GM12878 (cell line): Measurements from ENCODE around the gene AEN. TPM values are rescaled to one million over a fixed set of nuclear protein-coding genes. Genes with fewer than 3 reads are reported as not detected.
A peak's percentile ranks its signal among the peaks of the same experiment; 100 is the strongest.

Experiments used
- ATAC-seq: fragments of 200-7000 bp; cut with Tn5 transposase; 3 replicates; pipeline ENCODE4 v1.9.1; 2020; ENCODE audit warnings: mild to moderate bottlenecking, moderate library complexity
- Bru-seq: library from RNA; stranded (reverse); fragments of 400-500 nt; gene quantifications from one replicate; lab custom pipeline; 2021; lab: Mats Ljungman, UMichigan
- BruChase-seq, 2 experiments: library from RNA; stranded (reverse); fragments of 400-500 nt; gene quantifications; one replicate each; lab custom pipeline; 2021; lab: Mats Ljungman, UMichigan
- BruUV-seq: library from RNA; stranded (reverse); fragments of 400-500 nt; replicated peaks from 2 replicates; lab custom pipeline; 2021; lab: Mats Ljungman, UMichigan
- CTCF ChIA-PET: fragments of 300-600 bp; sonication (Branson Sonifier 250); formaldehyde crosslinking; extraction: SDS; loops from one replicate; lab custom pipeline; 2021; ENCODE audit warnings: inconsistent platforms; lab: Yijun Ruan, JAX
- POLR2A ChIA-PET: fragments of 350-600 bp; formaldehyde crosslinking; extraction: SDS; loops from one replicate; lab custom pipeline; 2021; ENCODE audit warnings: inconsistent platforms; lab: Charles Lee
- RAD21 ChIA-PET: fragments of 300-600 bp; sonication (Branson Sonifier 250); formaldehyde crosslinking; loops from one replicate; lab custom pipeline; 2023; ENCODE audit warnings: antibody characterized with exemption; ENCODE audit not compliant: unreplicated experiment; lab: Charles Lee
- SMC1A ChIA-PET: fragments of 300-600 bp; sonication (Branson Sonifier 250); formaldehyde crosslinking; loops from one replicate; lab custom pipeline; 2023; ENCODE audit not compliant: unreplicated experiment, uncharacterized antibody; lab: Charles Lee
- DNase-seq: peaks from one replicate; pipeline ENCODE4 v3.0.0-alpha.2; 2011; ENCODE audit warnings: low read depth, low spot score
- FAIRE-seq: peaks from 3 replicates; lab custom pipeline; 2011; peaks lifted over from hg19 to GRCh38; lab: Jason Lieb, UNC
- H2AFZ ChIP-seq: 2 replicates; pipeline ENCODE4 v1.6.0; 2011; ENCODE audit warnings: low read depth, low read length, control low read depth; ENCODE audit not compliant: control insufficient read depth
- H3K27ac ChIP-seq: 2 replicates; pipeline ENCODE4 v1.5.1; 2011; ENCODE audit warnings: control low read depth; ENCODE audit not compliant: control insufficient read depth, insufficient read depth
- H3K27me3 ChIP-seq, 2 experiments: replicated peaks in 1 of 2; 2 replicates each; pipeline versions ENCODE4 v1.6.0 to v1.6.1; 2011; ENCODE audit warnings: low read length in 1 of 2; ENCODE audit not compliant: control insufficient read depth in 2 of 2, insufficient read depth in 2 of 2
- H3K36me3 ChIP-seq, 2 experiments: 2 replicates each; pipeline ENCODE4 v1.5.1; 2011; ENCODE audit warnings: low read length in 1 of 2; ENCODE audit not compliant: control insufficient read depth in 2 of 2, insufficient read depth in 2 of 2
- H3K4me1 ChIP-seq: 2 replicates; pipeline ENCODE4 v1.6.1; 2011; ENCODE audit warnings: mild to moderate bottlenecking, low read length, moderate library complexity, mixed read lengths; ENCODE audit not compliant: control insufficient read depth, insufficient read depth
- H3K4me2 ChIP-seq: 2 replicates; pipeline ENCODE4 v1.6.0; 2011; ENCODE audit warnings: control low read depth; ENCODE audit not compliant: control insufficient read depth, insufficient read depth
- H3K4me3 ChIP-seq: fragments of 200-600 bp; sonication (generic); 2 replicates; pipeline ENCODE4 v1.5.1; 2016
- H3K79me2 ChIP-seq: 2 replicates; pipeline ENCODE4 v1.6.0; 2011; ENCODE audit warnings: low read length; ENCODE audit not compliant: control insufficient read depth, insufficient read depth
- H3K9ac ChIP-seq: 2 replicates; pipeline ENCODE4 v1.8.0; 2011; ENCODE audit warnings: low read length, control low read depth, mixed read lengths; ENCODE audit not compliant: control insufficient read depth, insufficient read depth
- H3K9me3 ChIP-seq: replicated peaks from 3 replicates; pipeline ENCODE4 v1.5.1; 2011; ENCODE audit warnings: mild to moderate bottlenecking, low read length; ENCODE audit not compliant: control insufficient read depth, insufficient read depth
- H4K20me1 ChIP-seq: 2 replicates; pipeline ENCODE4 v1.6.0; 2011; ENCODE audit not compliant: control insufficient read depth, insufficient read depth
- BACH1 ChIP-seq: fragments of 450-650 bp; IDR thresholded peaks from 2 replicates; pipeline ENCODE4 v1.6.1; 2017; ENCODE audit warnings: mild to moderate bottlenecking, borderline replicate concordance
- CHD2 ChIP-seq: IDR thresholded peaks from 2 replicates; pipeline ENCODE4 v1.6.1; 2011; ENCODE audit warnings: low read depth, low read length, improper control_type of control experiment, borderline replicate concordance
- E4F1 ChIP-seq: fragments of 450-650 bp; IDR thresholded peaks from 2 replicates; pipeline ENCODE4 v1.6.1; 2018; ENCODE audit warnings: borderline replicate concordance, mild to moderate bottlenecking; ENCODE audit not compliant: partially characterized antibody
- EZH2 ChIP-seq: IDR thresholded peaks from 2 replicates; pipeline ENCODE4 v1.6.1; 2012; ENCODE audit warnings: low read depth, mild to moderate bottlenecking, control low read depth, inconsistent platforms, low read length, borderline replicate concordance; ENCODE audit not compliant: control insufficient read depth
- FOS ChIP-seq: IDR thresholded peaks from 3 replicates; pipeline ENCODE4 v1.6.1; 2011; ENCODE audit warnings: borderline replicate concordance; ENCODE audit not compliant: insufficient read length; ENCODE audit errors: extremely low read depth
- IKZF1 ChIP-seq: fragments of 450-650 bp; conservative IDR thresholded peaks from 2 replicates; pipeline ENCODE4 v1.6.1; 2017; ENCODE audit warnings: antibody characterized with exemption, mild to moderate bottlenecking
- MAX ChIP-seq: IDR thresholded peaks from 2 replicates; pipeline ENCODE4 v1.6.1; 2012; ENCODE audit warnings: low read depth, low read length, improper control_type of control experiment
- MTA2 ChIP-seq: fragments of 450-650 bp; IDR thresholded peaks from 2 replicates; pipeline ENCODE4 v1.6.1; 2016; ENCODE audit warnings: low read depth, mild to moderate bottlenecking, moderate library complexity
- PAX5 ChIP-seq: IDR thresholded peaks from 2 replicates; pipeline ENCODE4 v1.6.1; 2011; ENCODE audit warnings: low read depth, low read length, borderline replicate concordance
- PML ChIP-seq: IDR thresholded peaks from 2 replicates; pipeline ENCODE4 v1.6.1; 2012; ENCODE audit warnings: low read length, inconsistent platforms
- RAD51 ChIP-seq: fragments of 450-650 bp; IDR thresholded peaks from 2 replicates; pipeline ENCODE4 v1.6.1; 2016; ENCODE audit warnings: moderate library complexity, mild to moderate bottlenecking, inconsistent platforms
- RCOR1 ChIP-seq: conservative IDR thresholded peaks from 2 replicates; pipeline ENCODE4 v1.6.1; 2012; ENCODE audit warnings: low read depth, low read length, improper control_type of control experiment
- SMAD5 ChIP-seq: IDR thresholded peaks from 2 replicates; pipeline ENCODE4 v1.6.1; 2016; ENCODE audit warnings: antibody characterized with exemption, low read depth
- SMARCA5 ChIP-seq: fragments of 450-650 bp; IDR thresholded peaks from 2 replicates; pipeline ENCODE4 v1.6.1; 2017; ENCODE audit warnings: mild to moderate bottlenecking
- TBL1XR1 ChIP-seq: IDR thresholded peaks from 2 replicates; pipeline ENCODE4 v1.6.1; 2012; ENCODE audit warnings: low read depth, low read length, improper control_type of control experiment
- ZZZ3 ChIP-seq: IDR thresholded peaks from 2 replicates; pipeline ENCODE4 v1.6.1; 2011; ENCODE audit warnings: low read depth; ENCODE audit not compliant: control insufficient read depth, insufficient read length
- WGBS: methylation state at CpG from one replicate; pipeline ENCODE4 v1.1.6; 2016; ENCODE audit warnings: low lambda C conversion rate; ENCODE audit not compliant: insufficient replicate concordance, insufficient coverage; ENCODE audit errors: missing lambda C conversion rate; 5-methylcytosine and 5-hydroxymethylcytosine counted together
- in situ Hi-C: fragments of 300-500 bp; cut with MboI; formaldehyde crosslinking; loops from 9 replicates; pipeline ENCODE4 v1.14.3; 2018; ENCODE audit warnings: mixed read lengths
- intact Hi-C: fragments of 100-400 bp; cut with micrococcal nuclease; formaldehyde crosslinking; loops from one replicate; pipeline ENCODE4 v1.14.2; 2022; ENCODE audit not compliant: unreplicated experiment
- long read RNA-seq, 2 experiments: library from polyadenylated mRNA; unstranded; transcript quantifications; one replicate each; pipeline ENCODE4 v2.0.0, GENCODE V29; 2019 to 2020
- polyA minus RNA-seq, 3 experiments: library from RNA; depleted of rRNA, polyadenylated mRNA; stranded (reverse); fragments of >200 nt; gene quantifications; 2 replicates each; pipeline ENCODE4 v1.2.3, GENCODE V29; 2011
- polyA plus RNA-seq, 11 experiments: library from polyadenylated mRNA; depleted of rRNA in 4 of 11; unstranded in 6 of 11; stranded (reverse) in 5 of 11; fragments of >200 nt; fragmentation: Nextera tagmentation in 4 of 11; fragmentation: Illumina TruSeq in 1 of 11; extraction: Ambion mirVana in 4 of 11; extraction: Trizol in 1 of 11; gene quantifications; 1 replicate in 1 of 11; 2 replicates in 10 of 11; pipeline versions ENCODE4 v1.2.1 to v1.2.3, GENCODE V29; 2011 to 2016; ENCODE audit warnings: inconsistent platforms in 2 of 11, missing spikeins in 2 of 11, low read depth in 1 of 11
- total RNA-seq, 4 experiments: library from RNA; depleted of rRNA in 3 of 4; stranded (reverse); fragments of >200 nt in 3 of 4; fragmentation: Illumina TruSeq in 1 of 4; extraction: Trizol in 1 of 4; gene quantifications; 2 replicates each; pipeline versions ENCODE4 v1.2.1 to v1.2.3, GENCODE V29; 2013 to 2021

The AEN gene
- total RNA-seq (2013; cell fraction: nucleolus; rRNA removed): 74.1 and 86.4 TPM in 2 replicates
- 76.0 and 81.2 TPM in 2 replicates for total RNA-seq (2014; rRNA removed)
- 39.9 and 44.5 TPM in 2 replicates for total RNA-seq (2014; rRNA removed; fragmentation: Illumina TruSeq; extraction: Trizol)
- 67.2 and 74.4 TPM in 2 replicates for total RNA-seq (2021)
- polyA plus RNA-seq (2011; ENCODE audit: low read depth): 14.7 TPM
- 32.5 and 44.7 TPM in 2 replicates for polyA plus RNA-seq (2011; rRNA removed)
- polyA plus RNA-seq (2011; cell fraction: cytosol; rRNA removed): 46.2 and 62.0 TPM in 2 replicates
- polyA plus RNA-seq (2011; cell fraction: nucleus; rRNA removed): 106 and 115 TPM in 2 replicates
- polyA plus RNA-seq (2012): 23.8 and 31.0 TPM in 2 replicates
- polyA plus RNA-seq (2014; fragmentation: Illumina TruSeq; extraction: Trizol): 25.8 and 33.5 TPM in 2 replicates
- 10 to 100 TPM; 11.7 to 12.0 TPM for polyA plus RNA-seq (2014; fragmentation: Nextera tagmentation; extraction: Ambion mirVana)
- polyA plus RNA-seq (2014; rRNA removed): 62.8 and 66.1 TPM in 2 replicates
- polyA plus RNA-seq (2016; fragmentation: Nextera tagmentation; extraction: Ambion mirVana): 10 to 100 TPM; 78.0 to 78.8 TPM
- 57.4 and 84.3 TPM in 2 replicates for polyA minus RNA-seq (2011; rRNA and poly(A)+ RNA removed)
- 23.4 and 24.8 TPM in 2 replicates for polyA minus RNA-seq (2011; cell fraction: cytosol; rRNA and poly(A)+ RNA removed)
- 70.1 and 137 TPM in 2 replicates for polyA minus RNA-seq (2011; cell fraction: nucleus; rRNA and poly(A)+ RNA removed)
- Bru-seq, nascent RNA: percentile 97 among the genes with signal in this experiment
- percentile 80 among the genes with signal in this experiment for BruChase-seq, experiment 1, labeled RNA remaining after a 6-hour chase
- BruChase-seq, experiment 2, labeled RNA remaining after a 2-hour chase: percentile 94 among the genes with signal in this experiment
- long read RNA-seq, experiment 1, transcript AEN-201 (4 exons, 3,117 nt): major isoform, 20 of 43 reads
- long read RNA-seq, experiment 1, partial matches to known transcripts: 18 of 43 reads
- long read RNA-seq, experiment 1, other reads (novel, unspliced or antisense): 5 of 43 reads
- long read RNA-seq, experiment 2, full-length matches to known transcripts: 7 of 22 reads
- long read RNA-seq, experiment 2, partial matches to known transcripts: 13 of 22 reads
- long read RNA-seq, experiment 2, other reads (novel, unspliced or antisense): 2 of 22 reads

GRCh38 chr15:88620995-88621772 is at the start of gene AEN:
TSS of gene AEN (plus strand) at chr15:88621340. CDS start at chr15:88626210, 4,870 bp downstream.
- intact Hi-C loops: loop anchor here (5.0 kb wide), 1 partner anchor 74 kb away; the partner anchor contains the start of gene DET1
- in situ Hi-C loops: loop anchor here (5.0 kb wide), 1 partner anchor 144 kb away; no protein-coding TSS in a partner anchor
- RAD21 ChIA-PET: interaction anchor here (1.1 to 2.0 kb wide), 5 partner anchors 36 to 146 kb away, joined by 3 to 9 read pairs (median 4); no protein-coding TSS in a partner anchor
- POLR2A ChIA-PET: interaction anchor here (1.3 to 1.6 kb wide), 3 partner anchors 10 to 154 kb away, joined by 5 to 8 read pairs (median 7); partner anchors contain the start of genes ISG20, MRPL46 and MRPS11
- ATAC-seq (peak; percentile 89), DNase-seq (peak; percentile 86), FAIRE-seq (peak; percentile 61)
- Histone ChIP-seq H2AFZ (peak within 1 kb of the TSS; percentile 82), H3K27me3 (no peaks in the 10 kb centered on the region), H4K20me1 (peaks cover 9% of the 10 kb centered on the region; the same call in 1 of the 2 replicates), H3K4me2 (peak within 1 kb of the TSS; percentile 99), H3K36me3 (peaks cover 2 to 4% of the 10 kb centered on the region in 2 experiments), H3K9me3 (no peaks in the 10 kb centered on the region), H3K4me3 (peak within 1 kb of the TSS; percentile 83), H3K9ac (peak within 1 kb of the TSS; percentile 99), H3K4me1 (peaks cover 34% of the 10 kb centered on the region), H3K27ac (peak within 1 kb of the TSS; percentile 97), H3K79me2 (peaks cover 51% of the 10 kb centered on the region)
- SMC1A ChIA-PET: interaction anchor here (0.7 to 1.6 kb wide), 5 partner anchors 11 to 43 kb away, joined by 3 to 13 read pairs (median 5); partner anchors contain the start of gene ISG20
- under 1% methylated on average over 28 of the region's 71 CpGs for WGBS
- CTCF ChIA-PET: interaction anchor here (1.3 to 2.0 kb wide), 4 partner anchors 10 to 154 kb away, joined by 5 to 8 read pairs (median 6); partner anchors contain the start of genes MRPL46 and MRPS11
- BruUV-seq: no TSS peak
- TF ChIP-seq RAD51: peak; percentile 36; the same call in 1 of the 2 replicates
- TF ChIP-seq MAX: peak; percentile 99
- TF ChIP-seq ZZZ3: no peak
- peak; percentile 89 for TF ChIP-seq CHD2
- peak; percentile 80 for TF ChIP-seq IKZF1
- TF ChIP-seq RCOR1: no peak
- TF ChIP-seq E4F1: peak; percentile 66
- no peak for TF ChIP-seq EZH2
- peak; percentile 66 for TF ChIP-seq FOS
- TF ChIP-seq TBL1XR1: no peak
- peak; percentile 98 for TF ChIP-seq PAX5
- 0 out of 2 replicates have a peak, but pooled peaks have one; percentile 39 for TF ChIP-seq PML
- no peak for TF ChIP-seq MTA2
- TF ChIP-seq BACH1: peak; percentile 79; the same call in 1 of the 2 replicates
- peak; percentile 71; the same call in 1 of the 2 replicates for TF ChIP-seq SMARCA5
- TF ChIP-seq SMAD5: no peak
